Gastrocnemius medialis (tissue), 4 donors: ENCODE data around the gene COL4A6.
"Not testable (repeated sequence)": the region's sequence is repeated elsewhere in the genome, so short reads cannot be mapped to it uniquely, and the experiment has no call there.

Experiments
- POLR2A ChIP-seq, 2 donors: fragments of 450-650 bp; IDR thresholded peaks; one replicate each; pipeline ENCODE4 v1.6.1; 2017; ENCODE audit warnings: antibody characterized with exemption in 2 of 2, mild to moderate bottlenecking in 2 of 2, moderate library complexity in 2 of 2
- TF ChIP-seq, protein P1 (sequence below), 5 experiments: fragments of 450-650 bp in 3 of 5; fragments of 200-600 bp in 2 of 5; sonication (generic) in 2 of 5; IDR thresholded peaks in 4 of 5; conservative IDR thresholded peaks in 1 of 5; 1 replicate in 4 of 5; 2 replicates in 1 of 5; pipeline ENCODE4 v1.5.1; 2016 to 2019; ENCODE audit warnings: antibody characterized with exemption in 5 of 5, mild to moderate bottlenecking in 3 of 5, moderate library complexity in 3 of 5

- TF ChIP-seq, protein P1, sequence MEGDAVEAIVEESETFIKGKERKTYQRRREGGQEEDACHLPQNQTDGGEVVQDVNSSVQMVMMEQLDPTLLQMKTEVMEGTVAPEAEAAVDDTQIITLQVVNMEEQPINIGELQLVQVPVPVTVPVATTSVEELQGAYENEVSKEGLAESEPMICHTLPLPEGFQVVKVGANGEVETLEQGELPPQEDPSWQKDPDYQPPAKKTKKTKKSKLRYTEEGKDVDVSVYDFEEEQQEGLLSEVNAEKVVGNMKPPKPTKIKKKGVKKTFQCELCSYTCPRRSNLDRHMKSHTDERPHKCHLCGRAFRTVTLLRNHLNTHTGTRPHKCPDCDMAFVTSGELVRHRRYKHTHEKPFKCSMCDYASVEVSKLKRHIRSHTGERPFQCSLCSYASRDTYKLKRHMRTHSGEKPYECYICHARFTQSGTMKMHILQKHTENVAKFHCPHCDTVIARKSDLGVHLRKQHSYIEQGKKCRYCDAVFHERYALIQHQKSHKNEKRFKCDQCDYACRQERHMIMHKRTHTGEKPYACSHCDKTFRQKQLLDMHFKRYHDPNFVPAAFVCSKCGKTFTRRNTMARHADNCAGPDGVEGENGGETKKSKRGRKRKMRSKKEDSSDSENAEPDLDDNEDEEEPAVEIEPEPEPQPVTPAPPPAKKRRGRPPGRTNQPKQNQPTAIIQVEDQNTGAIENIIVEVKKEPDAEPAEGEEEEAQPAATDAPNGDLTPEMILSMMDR (IDR thresholded peaks at IDR 0.05 in 4 of 5, conservative IDR thresholded peaks at IDR 0.05 in 1 of 5): not testable (repeated sequence)
- TF ChIP-seq POLR2A (IDR thresholded peaks at IDR 0.05): not testable (repeated sequence)
Observed at GRCh38 chrX:108376821-108377220, 61.4 kb downstream of the COL4A6 start.
